Measurements from ENCODE around the gene PKD1. TPM values are rescaled to one million over a fixed set of nuclear protein-coding genes. Genes with fewer than 3 reads are reported as not detected.
"Not testable (repeated sequence)": the region's sequence is repeated elsewhere in the genome, so short reads cannot be mapped to it uniquely, and the experiment has no call there.

Gene PKD1
- total RNA-seq, 1 donor from 2014 or later = 78.4 TPM

- intact Hi-C loops (cut with micrococcal nuclease) = not testable (repeated sequence)
Measured at GRCh38 chr16:2110332-2111008, 25.2 kb downstream of the PKD1 start.

DNA sequence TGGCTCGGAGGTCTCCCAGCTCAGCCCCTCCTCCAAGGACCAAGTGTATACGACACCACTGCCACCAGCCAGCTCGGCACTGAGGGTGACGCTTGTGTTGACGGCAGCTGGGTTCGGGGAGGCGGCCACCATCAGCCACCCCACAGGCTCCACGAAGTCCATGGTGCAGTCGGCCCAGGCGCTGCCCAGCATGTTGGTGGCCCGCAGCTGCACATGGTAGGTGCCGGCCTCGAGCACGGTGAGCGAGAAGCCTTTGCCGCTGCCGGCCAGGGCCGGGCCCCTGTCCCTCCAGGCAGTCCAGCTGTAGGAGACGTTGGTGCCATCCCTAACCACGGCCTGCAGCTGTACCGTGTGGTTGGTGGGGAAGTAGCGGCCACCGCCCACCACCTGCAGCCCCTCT, 25.8 kb downstream of the PKD1 start:
- intact Hi-C loops (cut with micrococcal nuclease) = not testable (repeated sequence)

DNA sequence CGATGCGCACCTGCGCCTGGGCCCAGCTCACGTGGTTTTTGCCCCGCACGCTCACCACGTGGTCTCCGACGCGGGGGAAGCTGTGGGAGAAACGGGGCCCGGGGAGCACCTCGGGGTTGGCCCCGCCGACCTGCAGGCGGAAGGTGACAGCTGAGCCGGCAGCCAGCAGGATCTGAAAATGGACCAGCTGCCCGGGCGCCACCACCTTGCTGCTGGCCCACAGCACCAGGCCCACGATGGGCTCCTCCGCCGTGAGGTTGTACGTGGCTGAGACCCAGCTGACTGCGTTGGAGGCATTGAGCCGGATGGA, 26.5 kb downstream of the PKD1 start:
- intact Hi-C loops (cut with micrococcal nuclease) = not testable (repeated sequence)

DNA sequence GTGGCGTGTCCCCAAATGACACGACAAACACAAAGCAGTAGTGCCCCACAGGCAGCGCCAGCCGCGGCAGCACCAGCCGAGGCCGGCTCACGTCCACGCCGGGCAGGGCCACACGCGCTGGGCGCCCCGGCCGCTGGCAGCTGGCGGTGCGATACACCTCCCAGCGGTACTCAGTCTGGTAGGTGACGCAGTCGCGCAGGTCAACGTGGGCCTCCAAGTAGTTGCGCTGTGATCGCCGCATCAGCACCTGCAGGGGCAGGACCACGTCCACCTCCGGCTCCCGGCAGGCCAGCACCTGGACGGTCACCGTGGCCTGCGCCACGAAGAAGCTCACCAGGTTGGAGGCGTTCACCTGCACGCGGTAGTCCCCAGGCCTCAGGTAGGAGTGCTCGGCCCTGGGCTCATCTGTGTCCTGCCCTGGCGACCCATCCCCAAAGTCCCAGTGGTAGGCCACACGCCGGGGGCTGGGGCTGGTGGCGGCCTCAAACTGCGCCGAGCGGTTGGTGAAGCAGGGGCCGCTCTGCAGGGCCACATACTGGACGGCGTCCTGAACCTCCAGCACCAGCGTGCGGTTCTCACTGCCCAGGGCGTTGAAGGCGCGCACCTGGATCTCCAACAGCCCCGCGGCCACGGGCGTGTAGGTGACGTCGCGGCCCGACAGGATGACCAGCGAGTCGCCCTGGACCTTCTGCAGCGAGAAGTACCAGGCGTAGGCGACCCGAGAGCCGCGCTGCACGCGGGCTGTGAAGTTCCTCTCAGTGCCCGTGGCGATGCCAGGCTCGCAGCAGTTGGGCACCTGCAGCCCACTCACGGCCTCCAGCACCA, 27.0 kb downstream of the PKD1 start:
- intact Hi-C loops (cut with micrococcal nuclease) = not testable (repeated sequence)

DNA sequence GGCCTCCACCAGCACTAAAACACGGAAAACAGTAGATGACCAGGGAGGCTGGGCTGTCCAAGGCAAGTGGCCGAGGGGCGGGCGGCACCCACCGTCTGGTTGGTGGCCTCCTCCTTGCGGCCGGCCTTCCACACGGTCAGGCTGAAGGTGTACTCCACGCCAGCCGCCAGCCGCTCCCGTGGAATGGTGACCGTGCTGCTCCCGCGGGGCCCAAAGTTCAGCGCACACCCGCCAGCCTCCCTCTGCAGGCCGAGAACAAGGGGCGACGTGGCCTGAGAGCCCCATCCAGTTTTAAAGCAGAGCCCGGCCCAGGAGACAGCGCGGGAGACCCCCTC, 27.9 kb downstream of the PKD1 start:
- intact Hi-C loops (cut with micrococcal nuclease) = not testable (repeated sequence)

DNA sequence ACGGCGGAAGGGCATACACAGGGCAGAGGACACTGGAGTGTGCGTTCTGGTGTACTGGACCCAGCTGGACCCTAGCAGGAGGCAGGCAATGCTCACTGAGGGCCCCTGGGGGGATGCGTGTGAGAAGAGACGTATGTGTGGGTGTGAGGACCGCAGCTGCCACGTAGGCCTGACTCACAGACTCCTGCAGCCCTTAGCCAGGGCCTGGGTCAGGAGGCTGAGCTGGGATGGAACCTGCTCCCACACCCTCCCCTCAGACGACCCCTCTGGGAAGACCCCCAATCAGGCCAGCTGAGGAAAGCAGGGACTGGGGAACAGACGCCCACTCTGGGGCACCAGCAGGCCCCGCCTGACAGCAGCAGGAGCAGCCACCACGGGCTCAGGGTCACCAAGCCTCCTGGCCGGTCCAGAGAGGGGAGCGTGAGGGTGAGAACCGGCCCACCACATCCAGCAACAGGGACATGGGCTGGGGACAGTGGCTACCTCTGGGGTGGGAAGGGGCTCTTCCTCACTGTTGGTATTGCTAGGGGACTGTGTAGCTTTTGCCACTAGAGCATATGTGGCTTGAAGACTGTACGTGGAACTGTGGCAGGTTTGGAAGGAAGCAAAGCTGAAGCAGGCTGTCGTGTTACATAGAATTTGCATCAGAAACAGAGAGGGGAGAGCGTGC, 28.4 kb downstream of the PKD1 start:
- intact Hi-C loops (cut with micrococcal nuclease) = not testable (repeated sequence)

- intact Hi-C loops (cut with micrococcal nuclease) = not testable (repeated sequence)
Measured at GRCh38 chr16:2106211-2106610, 29.5 kb downstream of the PKD1 start.

DNA sequence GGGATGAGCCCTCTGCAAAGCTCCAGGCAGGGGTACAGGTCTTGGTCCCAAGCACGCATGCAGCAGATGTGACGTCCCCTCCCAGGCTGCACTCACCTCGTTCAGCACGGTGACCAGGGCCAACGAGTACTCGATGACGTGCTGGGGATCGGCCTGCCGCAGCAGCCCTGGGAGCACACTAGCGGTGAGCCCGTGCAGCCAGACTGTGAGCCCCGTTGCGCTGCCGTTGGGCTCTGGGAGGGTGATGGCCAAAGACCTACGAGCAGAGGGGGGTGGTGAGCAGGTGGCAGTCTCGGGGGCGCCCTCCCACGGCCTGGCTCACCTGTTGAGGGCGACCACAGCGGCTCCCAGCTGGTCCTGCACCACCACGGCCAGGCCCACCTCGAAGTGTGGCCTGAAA, 29.9 kb downstream of the PKD1 start:
- intact Hi-C loops (cut with micrococcal nuclease) = not testable (repeated sequence)

GRCh38 chr16:2105291-2105690, 30.4 kb downstream of the PKD1 start:
- intact Hi-C loops (cut with micrococcal nuclease) = not testable (repeated sequence)

DNA sequence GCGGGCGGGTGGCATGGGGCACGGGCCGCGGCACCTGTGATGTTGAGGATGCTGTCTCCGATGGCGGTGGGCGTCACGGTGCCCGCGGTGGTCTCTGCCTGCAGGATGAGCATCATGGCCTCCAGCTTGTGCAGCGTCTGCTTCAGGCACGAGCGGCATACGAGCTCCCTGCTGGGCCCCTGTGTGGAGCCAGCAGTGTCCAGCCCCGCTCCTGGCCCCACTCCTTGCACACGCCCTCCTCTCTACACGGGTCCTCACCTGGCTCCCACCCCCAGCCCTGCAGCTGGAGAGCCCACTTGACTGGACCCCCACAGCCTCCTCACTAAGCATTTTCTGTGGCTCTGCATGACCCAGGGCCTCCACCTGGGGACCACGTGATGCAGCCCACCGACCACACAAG, 31.2 kb downstream of the PKD1 start:
- intact Hi-C loops (cut with micrococcal nuclease) = not testable (repeated sequence)

DNA sequence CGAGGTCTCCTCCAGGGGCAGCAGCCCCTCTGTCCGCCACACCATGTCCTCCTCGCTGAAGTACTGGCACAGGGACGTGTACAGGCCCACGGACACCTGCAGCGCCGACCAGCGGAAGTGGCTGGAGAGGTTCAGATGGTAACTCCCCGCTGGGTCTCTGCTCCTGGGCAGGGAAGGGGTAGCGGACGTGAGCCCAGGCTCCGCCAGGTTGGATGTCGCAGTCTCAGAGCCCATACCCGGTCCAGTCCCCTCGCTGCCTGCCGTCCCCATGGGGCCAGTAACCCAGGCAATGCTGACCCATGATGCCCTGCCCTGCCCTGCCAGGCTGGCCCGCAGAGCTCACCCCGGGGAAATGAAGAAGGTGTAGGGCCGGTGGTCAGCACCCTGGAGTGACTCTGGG, 33.2 kb downstream of the PKD1 start:
- intact Hi-C loops (cut with micrococcal nuclease) = no loop called here

DNA sequence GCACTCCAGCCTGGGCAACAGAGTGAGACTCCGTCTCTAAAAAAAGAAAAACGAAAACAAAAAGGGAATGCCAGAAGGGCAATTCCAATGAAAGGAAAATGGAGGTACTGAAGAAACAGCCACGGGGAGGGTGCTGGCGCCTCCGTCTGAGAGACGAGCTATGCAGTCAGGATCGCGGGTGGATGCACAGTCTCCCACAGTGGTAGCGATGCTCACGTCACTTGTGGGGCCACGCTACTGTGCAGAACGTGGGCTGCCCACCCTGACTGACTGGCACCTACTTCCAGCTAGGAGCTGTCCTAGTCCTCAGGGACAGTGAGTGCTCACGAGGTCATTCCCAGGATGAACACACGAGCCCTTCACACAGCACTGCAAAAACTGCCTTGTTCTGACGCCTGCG, 34.1 kb downstream of the PKD1 start:
- intact Hi-C loops (cut with micrococcal nuclease) = not testable (repeated sequence)

DNA sequence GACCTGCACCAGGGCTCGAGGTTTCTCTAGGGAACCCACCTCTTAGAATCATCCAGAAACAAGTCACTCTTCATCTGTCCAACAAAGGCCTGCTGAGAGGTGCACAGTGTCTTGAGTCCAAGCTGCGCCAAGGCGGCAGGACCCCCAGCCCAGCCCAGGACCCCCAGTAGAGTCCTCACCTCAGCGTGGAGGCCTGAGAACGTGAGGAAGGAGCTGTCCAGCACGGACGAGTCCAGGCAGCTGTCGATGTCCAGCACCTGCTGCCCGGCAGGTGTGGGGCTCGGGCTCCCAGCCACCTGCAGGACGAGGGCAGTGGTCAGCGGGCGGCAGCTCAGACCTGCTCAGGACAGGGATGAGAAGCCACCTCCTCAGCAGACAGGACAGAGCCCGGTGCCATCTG, 38.0 kb downstream of the PKD1 start:
- intact Hi-C loops (cut with micrococcal nuclease) = not testable (repeated sequence)

GRCh38 chr16:2096853-2097595, 38.7 kb downstream of the PKD1 start:
- intact Hi-C loops (cut with micrococcal nuclease) = no loop called here

- intact Hi-C loops (cut with micrococcal nuclease) = no loop called here
Measured at GRCh38 chr16:2095918-2096582, 39.6 kb downstream of the PKD1 start.

- intact Hi-C loops (cut with micrococcal nuclease) = no loop called here
Measured at GRCh38 chr16:2095315-2095853, 40.3 kb downstream of the PKD1 start.

DNA sequence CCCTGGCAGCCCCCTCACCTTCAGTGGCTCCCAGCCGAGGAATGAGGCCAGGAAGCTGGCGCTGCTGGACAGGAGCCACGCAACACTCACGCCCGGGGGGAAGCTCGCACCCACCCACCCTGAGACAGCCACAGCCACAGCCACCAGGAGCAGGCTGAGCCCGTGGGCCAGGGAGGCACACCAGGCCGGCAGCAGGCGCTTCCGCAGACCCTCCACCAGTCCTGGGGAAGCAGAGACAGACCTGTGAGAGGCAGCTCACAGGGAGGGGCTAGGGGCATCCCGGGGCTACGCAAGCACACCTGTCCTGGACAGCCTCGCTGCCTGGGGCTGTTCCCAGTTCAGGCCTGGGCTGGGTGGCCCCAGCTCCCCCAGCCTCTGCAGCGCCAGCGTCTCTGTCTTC, 41.9 kb downstream of the PKD1 start:
- intact Hi-C loops (cut with micrococcal nuclease) = no loop called here

DNA sequence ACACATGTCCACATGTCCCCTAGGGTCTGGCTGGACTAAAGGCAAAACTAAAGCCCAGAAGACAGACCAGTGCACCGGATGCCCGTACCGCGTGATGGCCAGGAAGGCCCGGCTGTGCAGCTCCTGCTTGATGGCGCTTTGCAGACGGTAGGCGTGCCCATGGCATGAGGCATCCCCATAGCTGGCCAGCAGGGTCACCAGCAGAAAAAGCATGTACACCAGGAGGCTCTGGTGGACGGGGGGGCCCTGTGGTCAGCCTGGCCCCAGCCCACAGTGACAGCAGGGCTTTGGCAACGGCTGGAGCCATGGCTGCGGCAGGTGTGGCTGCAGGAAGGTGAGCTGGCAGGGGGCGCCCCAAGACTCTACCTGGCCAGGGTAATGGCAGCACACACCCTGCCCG, 42.8 kb downstream of the PKD1 start:
- intact Hi-C loops (cut with micrococcal nuclease) = no loop called here

- intact Hi-C loops (cut with micrococcal nuclease) = no loop called here
Measured at GRCh38 chr16:2092256-2092620, 43.5 kb downstream of the PKD1 start.

DNA sequence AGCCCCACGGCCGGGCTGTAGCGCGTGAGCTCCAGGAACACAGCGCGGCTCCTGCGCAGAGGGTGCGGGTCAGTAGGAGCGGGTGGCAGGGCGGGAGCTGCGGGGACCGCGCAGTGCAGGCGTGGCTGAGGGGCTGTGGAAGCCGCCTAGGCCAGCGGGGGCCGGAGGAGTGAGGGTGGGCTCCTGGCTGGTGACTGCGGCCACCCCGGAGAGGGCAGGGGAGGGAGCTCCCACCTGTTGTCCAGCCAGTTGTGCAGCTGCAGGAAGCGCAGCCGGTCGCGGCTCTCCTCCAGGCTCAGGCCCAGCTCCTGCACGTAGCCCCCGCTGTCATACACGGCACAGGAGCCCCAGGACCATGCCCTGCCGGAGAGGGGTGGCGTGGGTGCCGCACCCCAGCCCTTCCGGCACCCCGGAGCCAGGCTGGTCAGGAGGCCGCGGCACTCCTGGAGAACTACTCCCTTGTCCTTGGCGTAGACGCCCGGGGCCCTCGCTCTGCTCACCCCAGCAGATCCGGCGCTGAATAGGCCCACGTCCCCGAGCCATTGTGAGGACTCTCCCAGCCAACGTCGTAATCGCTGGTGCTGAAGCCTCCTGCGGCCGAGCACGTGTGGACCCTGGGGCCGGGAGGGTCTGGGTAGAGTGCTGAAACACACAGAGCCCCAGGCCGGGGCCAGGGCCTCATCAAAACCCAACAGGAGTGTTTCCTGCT, 44.0 kb downstream of the PKD1 start:
- intact Hi-C loops (cut with micrococcal nuclease) = no loop called here
